ENCODE data around the gene CNOT10.

Gene CNOT10, protein sequence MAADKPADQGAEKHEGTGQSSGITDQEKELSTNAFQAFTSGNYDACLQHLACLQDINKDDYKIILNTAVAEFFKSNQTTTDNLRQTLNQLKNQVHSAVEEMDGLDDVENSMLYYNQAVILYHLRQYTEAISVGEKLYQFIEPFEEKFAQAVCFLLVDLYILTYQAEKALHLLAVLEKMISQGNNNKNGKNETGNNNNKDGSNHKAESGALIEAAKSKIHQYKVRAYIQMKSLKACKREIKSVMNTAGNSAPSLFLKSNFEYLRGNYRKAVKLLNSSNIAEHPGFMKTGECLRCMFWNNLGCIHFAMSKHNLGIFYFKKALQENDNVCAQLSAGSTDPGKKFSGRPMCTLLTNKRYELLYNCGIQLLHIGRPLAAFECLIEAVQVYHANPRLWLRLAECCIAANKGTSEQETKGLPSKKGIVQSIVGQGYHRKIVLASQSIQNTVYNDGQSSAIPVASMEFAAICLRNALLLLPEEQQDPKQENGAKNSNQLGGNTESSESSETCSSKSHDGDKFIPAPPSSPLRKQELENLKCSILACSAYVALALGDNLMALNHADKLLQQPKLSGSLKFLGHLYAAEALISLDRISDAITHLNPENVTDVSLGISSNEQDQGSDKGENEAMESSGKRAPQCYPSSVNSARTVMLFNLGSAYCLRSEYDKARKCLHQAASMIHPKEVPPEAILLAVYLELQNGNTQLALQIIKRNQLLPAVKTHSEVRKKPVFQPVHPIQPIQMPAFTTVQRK

DNA sequence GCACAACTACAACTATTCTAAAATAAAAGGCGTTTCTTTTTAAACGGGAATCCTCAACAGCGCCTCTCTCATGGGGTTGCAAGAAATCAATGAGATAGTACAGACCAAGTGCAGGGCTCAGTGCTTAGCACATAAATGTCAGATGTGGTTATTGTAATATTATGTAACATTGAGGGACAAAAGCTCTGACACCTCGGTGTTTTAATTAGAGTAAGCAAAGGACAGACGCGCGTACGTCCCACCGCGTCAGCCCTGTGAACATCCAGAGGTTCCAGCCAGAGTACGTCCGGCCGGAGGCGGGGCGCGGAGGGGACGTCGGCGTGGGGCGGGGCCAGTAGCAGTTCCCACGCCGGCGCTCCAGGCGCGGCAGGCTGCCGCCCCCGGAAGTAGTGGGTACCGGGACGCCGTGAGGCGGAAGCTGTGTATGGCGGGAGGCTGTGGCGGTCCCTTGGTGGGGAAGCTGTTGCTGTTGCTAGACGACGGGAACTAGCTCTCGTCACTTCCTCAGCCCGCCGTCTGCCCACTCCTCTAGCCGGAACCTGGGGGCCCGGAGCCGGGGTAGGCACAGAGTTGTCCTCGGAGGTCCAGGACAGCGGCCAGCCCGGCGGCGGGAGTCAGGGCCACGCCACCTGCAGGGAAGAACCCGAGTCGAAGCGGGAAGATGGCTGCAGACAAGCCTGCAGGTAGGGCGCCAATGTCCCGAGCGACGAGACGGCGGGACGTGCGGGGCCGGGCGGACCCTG is at the start of gene CNOT10:
CNOT10 (plus strand) TSS at position 389 of the 743 bp plus-strand sequence; CDS start at position 662, 273 bp downstream.
- Histone ChIP-seq H3K9me2 (ENCODE audit: low read depth, low read length) (no peaks in the 10 kb centered on the region), H3K9ac (ENCODE audit: low read length) (peak within 1 kb of the TSS; percentile 84), H3K9me3 (ENCODE audit: low read length) (no peaks in the 10 kb centered on the region), H3K27ac (ENCODE audit: low read depth, low read length, poor library complexity, severe bottlenecking) (peak within 1 kb of the TSS; percentile 36), H3K4me1 (ENCODE audit: insufficient read depth, low read length, severe bottlenecking) (peaks cover 23% of the 10 kb centered on the region), H3K4me2 (ENCODE audit: low read length) (peak within 1 kb of the TSS; percentile 67), H3K27me3 (ENCODE audit: insufficient read depth, low read length) (no peaks in the 10 kb centered on the region), H3F3A (ENCODE audit: insufficient read depth, low read length) (no peaks in the 10 kb centered on the region), H2AFZ (ENCODE audit: low read length) (peak within 1 kb of the TSS; percentile 64), H3K36me3 (ENCODE audit: insufficient read depth, low read length) (peaks cover 13% of the 10 kb centered on the region; the same call in 1 of the 2 replicates), H3K4me3 (ENCODE audit: low read depth, low read length, poor library complexity, severe bottlenecking) (peak within 1 kb of the TSS; percentile 84), H4K20me1 (ENCODE audit: insufficient read depth, low read length) (no peaks in the 10 kb centered on the region), H3K79me2 (ENCODE audit: insufficient read depth, low read length) (peaks cover 27% of the 10 kb centered on the region)
- TF ChIP-seq, protein P1, sequence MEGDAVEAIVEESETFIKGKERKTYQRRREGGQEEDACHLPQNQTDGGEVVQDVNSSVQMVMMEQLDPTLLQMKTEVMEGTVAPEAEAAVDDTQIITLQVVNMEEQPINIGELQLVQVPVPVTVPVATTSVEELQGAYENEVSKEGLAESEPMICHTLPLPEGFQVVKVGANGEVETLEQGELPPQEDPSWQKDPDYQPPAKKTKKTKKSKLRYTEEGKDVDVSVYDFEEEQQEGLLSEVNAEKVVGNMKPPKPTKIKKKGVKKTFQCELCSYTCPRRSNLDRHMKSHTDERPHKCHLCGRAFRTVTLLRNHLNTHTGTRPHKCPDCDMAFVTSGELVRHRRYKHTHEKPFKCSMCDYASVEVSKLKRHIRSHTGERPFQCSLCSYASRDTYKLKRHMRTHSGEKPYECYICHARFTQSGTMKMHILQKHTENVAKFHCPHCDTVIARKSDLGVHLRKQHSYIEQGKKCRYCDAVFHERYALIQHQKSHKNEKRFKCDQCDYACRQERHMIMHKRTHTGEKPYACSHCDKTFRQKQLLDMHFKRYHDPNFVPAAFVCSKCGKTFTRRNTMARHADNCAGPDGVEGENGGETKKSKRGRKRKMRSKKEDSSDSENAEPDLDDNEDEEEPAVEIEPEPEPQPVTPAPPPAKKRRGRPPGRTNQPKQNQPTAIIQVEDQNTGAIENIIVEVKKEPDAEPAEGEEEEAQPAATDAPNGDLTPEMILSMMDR (IDR thresholded peaks at IDR 0.05; ENCODE audit: low read length), result peak; percentile 3; the same call in 1 of the 2 replicates
- TF ChIP-seq EZH2 (IDR thresholded peaks at IDR 0.05; ENCODE audit: borderline replicate concordance, low read length), result no peak

DNA sequence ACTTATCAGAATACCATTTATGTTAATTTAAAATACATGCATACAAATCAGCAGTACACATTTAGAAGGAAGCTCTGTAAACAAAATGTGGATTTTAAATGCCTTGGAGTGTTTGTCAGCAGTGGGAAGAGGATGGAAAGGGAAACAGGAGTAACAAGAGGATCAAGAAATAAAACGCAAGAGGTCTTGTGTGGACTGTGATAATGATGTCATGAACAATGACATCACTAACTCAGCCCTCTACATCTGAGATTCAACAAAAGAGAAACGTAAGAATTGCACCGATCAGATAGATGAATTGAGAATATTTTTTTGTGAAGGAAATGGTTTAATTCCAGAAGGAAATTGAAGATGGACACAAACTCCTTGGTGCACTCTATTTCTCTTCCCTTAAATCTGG is 44.0 kb upstream of the CNOT10 start:
- Histone ChIP-seq H3K4me1 (ENCODE audit: insufficient read depth, low read length, severe bottlenecking) (no peaks in the 10 kb centered on the region), H4K20me1 (ENCODE audit: insufficient read depth, low read length) (no peaks in the 10 kb centered on the region), H2AFZ (ENCODE audit: low read length) (no peak overlapping the region), H3K9me3 (ENCODE audit: low read length) (no peaks in the 10 kb centered on the region), H3K4me3 (ENCODE audit: low read depth, low read length, poor library complexity, severe bottlenecking) (no peak overlapping the region), H3K9me2 (ENCODE audit: low read depth, low read length) (no peaks in the 10 kb centered on the region), H3K4me2 (ENCODE audit: low read length) (no peak overlapping the region), H3K27me3 (ENCODE audit: insufficient read depth, low read length) (no peaks in the 10 kb centered on the region), H3K9ac (ENCODE audit: low read length) (no peak overlapping the region), H3F3A (ENCODE audit: insufficient read depth, low read length) (no peaks in the 10 kb centered on the region), H3K27ac (ENCODE audit: low read depth, low read length, poor library complexity, severe bottlenecking) (no peak overlapping the region), H3K36me3 (ENCODE audit: insufficient read depth, low read length) (no peaks in the 10 kb centered on the region), H3K79me2 (ENCODE audit: insufficient read depth, low read length) (no peaks in the 10 kb centered on the region)
- no peak for TF ChIP-seq EZH2 (IDR thresholded peaks at IDR 0.05; ENCODE audit: borderline replicate concordance, low read length)
- TF ChIP-seq, protein P1 (IDR thresholded peaks at IDR 0.05; ENCODE audit: low read length), result no peak

DNA sequence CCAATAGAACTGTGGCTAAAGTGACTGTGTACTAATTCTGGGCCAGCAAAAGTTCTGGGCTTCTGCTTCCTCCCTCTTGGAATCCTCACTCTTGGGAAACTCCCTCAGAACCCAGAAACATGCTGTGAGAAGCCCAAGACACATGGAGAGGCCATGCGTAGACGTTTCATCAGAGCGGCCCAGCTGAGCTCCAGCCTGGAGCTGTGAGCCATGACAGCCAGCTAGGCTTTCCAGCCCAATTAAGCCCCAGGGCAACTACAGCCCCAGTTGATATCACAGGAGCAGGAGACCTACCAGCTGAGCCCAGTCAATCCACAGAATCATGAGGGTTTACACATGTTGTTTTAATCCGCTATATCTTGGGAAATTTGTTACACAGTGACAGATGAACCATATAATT is 43.6 kb upstream of the CNOT10 start:
- no peaks in the 10 kb centered on the region for H3K79me2 ChIP-seq (ENCODE audit: insufficient read depth, low read length)
- H3K9me2 ChIP-seq (ENCODE audit: low read depth, low read length), result no peaks in the 10 kb centered on the region
- H3K9me3 ChIP-seq (ENCODE audit: low read length), result no peaks in the 10 kb centered on the region
- no peak overlapping the region for H3K4me2 ChIP-seq (ENCODE audit: low read length)
- TF ChIP-seq, protein P1 (IDR thresholded peaks at IDR 0.05; ENCODE audit: low read length), result no peak
- TF ChIP-seq EZH2 (IDR thresholded peaks at IDR 0.05; ENCODE audit: borderline replicate concordance, low read length), result no peak
- no peaks in the 10 kb centered on the region for H3F3A ChIP-seq (ENCODE audit: insufficient read depth, low read length)
- H3K4me3 ChIP-seq (ENCODE audit: low read depth, low read length, poor library complexity, severe bottlenecking), result no peak overlapping the region
- H3K36me3 ChIP-seq (ENCODE audit: insufficient read depth, low read length), result no peaks in the 10 kb centered on the region
- no peak overlapping the region for H3K9ac ChIP-seq (ENCODE audit: low read length)
- H2AFZ ChIP-seq (ENCODE audit: low read length), result no peak overlapping the region
- H3K27ac ChIP-seq (ENCODE audit: low read depth, low read length, poor library complexity, severe bottlenecking), result no peak overlapping the region
- no peaks in the 10 kb centered on the region for H3K4me1 ChIP-seq (ENCODE audit: insufficient read depth, low read length, severe bottlenecking)
- H3K27me3 ChIP-seq (ENCODE audit: insufficient read depth, low read length), result no peaks in the 10 kb centered on the region
- H4K20me1 ChIP-seq (ENCODE audit: insufficient read depth, low read length), result no peaks in the 10 kb centered on the region

All from OCI-LY1 (cell line).